Hepatocyte (in vitro differentiated cells): ENCODE data around the gene CBL. TPM values are rescaled to one million over a fixed set of nuclear protein-coding genes. Genes with fewer than 3 reads are reported as not detected.

Experiments used
- DNase-seq: peaks from one replicate; pipeline ENCODE4 v3.0.0-alpha.2; 2016; ENCODE audit warnings: low spot score
- H2AFZ ChIP-seq: fragments of 200-600 bp; sonication (generic); 2 replicates; pipeline ENCODE4 v1.6.0; 2016; ENCODE audit warnings: antibody characterized with exemption, mild to moderate bottlenecking
- H3K27ac ChIP-seq: fragments of 200-600 bp; sonication (generic); 2 replicates; pipeline ENCODE4 v1.5.1; 2016; ENCODE audit warnings: mild to moderate bottlenecking
- H3K27me3 ChIP-seq: fragments of 200-600 bp; sonication (generic); 2 replicates; pipeline ENCODE4 v1.6.1; 2016
- H3K36me3 ChIP-seq: fragments of 200-600 bp; sonication (generic); replicated peaks from 2 replicates; pipeline ENCODE4 v1.5.1; 2016; ENCODE audit warnings: low read depth; ENCODE audit not compliant: insufficient read depth
- H3K4me1 ChIP-seq: fragments of 200-600 bp; sonication (generic); 2 replicates; pipeline ENCODE4 v1.5.1; 2016; ENCODE audit warnings: mild to moderate bottlenecking, moderate library complexity; ENCODE audit not compliant: insufficient read depth
- H3K4me2 ChIP-seq: fragments of 200-600 bp; sonication (generic); 2 replicates; pipeline ENCODE4 v1.6.0; 2016
- H3K4me3 ChIP-seq: fragments of 200-600 bp; sonication (generic); 2 replicates; pipeline ENCODE4 v1.5.1; 2016; ENCODE audit warnings: mild to moderate bottlenecking
- H3K79me2 ChIP-seq: fragments of 200-600 bp; sonication (generic); 2 replicates; pipeline ENCODE4 v1.6.0; 2017; ENCODE audit warnings: mild to moderate bottlenecking
- H3K9me2 ChIP-seq: fragments of 200-600 bp; sonication (generic); replicated peaks from 2 replicates; pipeline ENCODE4 v1.6.0; 2017; ENCODE audit warnings: mild to moderate bottlenecking; ENCODE audit not compliant: insufficient read depth
- H3K9me3 ChIP-seq: fragments of 200-600 bp; sonication (generic); 2 replicates; pipeline ENCODE4 v1.5.1; 2016; ENCODE audit warnings: low read depth, mild to moderate bottlenecking
- H4K20me1 ChIP-seq: fragments of 200-600 bp; sonication (generic); 2 replicates; pipeline ENCODE4 v1.6.0; 2016; ENCODE audit warnings: mild to moderate bottlenecking; ENCODE audit not compliant: insufficient read depth, poor library complexity, severe bottlenecking
- EZH2 ChIP-seq: fragments of 200-600 bp; sonication (generic); IDR thresholded peaks from 2 replicates; pipeline ENCODE4 v1.6.1; 2016; ENCODE audit warnings: antibody characterized with exemption, mild to moderate bottlenecking, borderline replicate concordance
- EZH2phosphoT487 ChIP-seq: fragments of 200-600 bp; sonication (generic); IDR thresholded peaks from one replicate; pipeline ENCODE4 v1.6.1; 2018; ENCODE audit warnings: antibody characterized with exemption, mild to moderate bottlenecking, low read depth, moderate library complexity; ENCODE audit not compliant: unreplicated experiment, severe bottlenecking
- WGBS: methylation state at CpG from one replicate; pipeline ENCODE4 v1.1.6; 2016; ENCODE audit warnings: low lambda C conversion rate; ENCODE audit errors: missing lambda C conversion rate; 5-methylcytosine and 5-hydroxymethylcytosine counted together
- polyA plus RNA-seq: library from polyadenylated mRNA; unstranded; fragments of >200 nt; fragmentation: Nextera tagmentation; extraction: Ambion mirVana; gene quantifications from 2 replicates; pipeline ENCODE4 v1.2.1, GENCODE V29; 2016
- total RNA-seq: library from RNA; depleted of rRNA; stranded (reverse); fragments of >200 nt; gene quantifications from 2 replicates; pipeline ENCODE4 v1.2.3, GENCODE V29; 2014
- TF ChIP-seq, protein P1 (sequence below): fragments of 200-600 bp; sonication (generic); IDR thresholded peaks from 2 replicates; pipeline ENCODE4 v1.5.1; 2016; ENCODE audit warnings: antibody characterized with exemption, mild to moderate bottlenecking; ENCODE audit not compliant: poor library complexity

The CBL gene
- total and polyA plus RNA-seq, 2 experiments from 2014 or later: 6.6 to 15.6 TPM

DNA sequence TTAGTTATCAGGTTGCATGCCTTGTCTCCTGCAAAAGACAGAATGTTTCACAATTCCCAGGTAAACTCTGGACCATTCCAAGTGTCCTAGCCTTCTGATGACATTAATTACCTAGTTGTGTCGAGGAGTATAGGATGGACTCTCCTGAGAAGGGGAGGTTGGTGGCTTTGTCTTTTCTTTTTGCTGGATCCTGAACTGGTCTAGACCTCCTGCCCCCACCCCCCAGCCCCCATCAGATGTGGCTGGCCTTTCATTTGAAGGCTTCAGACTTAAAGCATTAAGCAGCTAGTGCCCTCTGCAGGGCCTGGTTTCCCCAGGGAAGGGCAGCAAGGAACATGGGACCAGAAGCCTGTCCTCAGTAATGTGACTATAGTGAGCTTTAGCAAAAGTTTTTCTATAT lies 101.1 kb downstream of the CBL start:
- Histone ChIP-seq H3K4me1 (no peaks in the 10 kb centered on the region), H3K9me3 (no peaks in the 10 kb centered on the region), H3K36me3 (no peaks in the 10 kb centered on the region), H3K4me2 (no peak overlapping the region), H3K9me2 (no peaks in the 10 kb centered on the region), H3K4me3 (no peak overlapping the region), H3K27me3 (no peaks in the 10 kb centered on the region), H3K27ac (no peak overlapping the region), H3K79me2 (no peaks in the 10 kb centered on the region), H2AFZ (no peak overlapping the region), H4K20me1 (no peaks in the 10 kb centered on the region)
- DNase-seq: no peak
- TF ChIP-seq EZH2phosphoT487 (no peak), EZH2 (no peak)
- TF ChIP-seq, protein P1, sequence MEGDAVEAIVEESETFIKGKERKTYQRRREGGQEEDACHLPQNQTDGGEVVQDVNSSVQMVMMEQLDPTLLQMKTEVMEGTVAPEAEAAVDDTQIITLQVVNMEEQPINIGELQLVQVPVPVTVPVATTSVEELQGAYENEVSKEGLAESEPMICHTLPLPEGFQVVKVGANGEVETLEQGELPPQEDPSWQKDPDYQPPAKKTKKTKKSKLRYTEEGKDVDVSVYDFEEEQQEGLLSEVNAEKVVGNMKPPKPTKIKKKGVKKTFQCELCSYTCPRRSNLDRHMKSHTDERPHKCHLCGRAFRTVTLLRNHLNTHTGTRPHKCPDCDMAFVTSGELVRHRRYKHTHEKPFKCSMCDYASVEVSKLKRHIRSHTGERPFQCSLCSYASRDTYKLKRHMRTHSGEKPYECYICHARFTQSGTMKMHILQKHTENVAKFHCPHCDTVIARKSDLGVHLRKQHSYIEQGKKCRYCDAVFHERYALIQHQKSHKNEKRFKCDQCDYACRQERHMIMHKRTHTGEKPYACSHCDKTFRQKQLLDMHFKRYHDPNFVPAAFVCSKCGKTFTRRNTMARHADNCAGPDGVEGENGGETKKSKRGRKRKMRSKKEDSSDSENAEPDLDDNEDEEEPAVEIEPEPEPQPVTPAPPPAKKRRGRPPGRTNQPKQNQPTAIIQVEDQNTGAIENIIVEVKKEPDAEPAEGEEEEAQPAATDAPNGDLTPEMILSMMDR: no peak
- WGBS: 79% methylated on average over 1 of the region's 1 CpG

DNA sequence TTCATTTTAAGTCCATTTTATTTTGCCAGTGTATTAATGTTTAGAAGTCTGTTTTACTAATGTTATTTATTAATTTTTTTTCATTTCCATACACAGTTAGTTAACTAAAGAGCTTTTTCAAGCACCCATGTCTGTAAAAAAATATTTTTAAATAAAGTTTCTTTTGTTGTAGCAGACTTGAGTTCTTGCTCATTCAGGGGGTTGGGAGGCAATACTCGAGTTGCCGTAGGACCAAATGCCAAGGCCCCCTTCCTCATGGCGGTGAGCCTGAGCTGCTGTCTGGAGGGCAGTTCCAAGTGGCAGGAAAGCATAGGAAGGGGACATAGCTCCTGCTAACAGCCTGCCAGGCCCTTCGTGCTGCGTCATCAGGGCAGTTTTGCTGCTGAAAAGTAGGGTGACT lies 101.8 kb downstream of the CBL start:
- no peak overlapping the region for H3K4me2 ChIP-seq
- H4K20me1 ChIP-seq: no peaks in the 10 kb centered on the region
- no peaks in the 10 kb centered on the region for H3K9me3 ChIP-seq
- H3K9me2 ChIP-seq: no peaks in the 10 kb centered on the region
- no peak overlapping the region for H2AFZ ChIP-seq
- no peak for TF ChIP-seq EZH2
- TF ChIP-seq EZH2phosphoT487: no peak
- WGBS: 95% methylated on average over 5 of the region's 5 CpGs
- no peaks in the 10 kb centered on the region for H3K36me3 ChIP-seq
- no peaks in the 10 kb centered on the region for H3K27me3 ChIP-seq
- no peak overlapping the region for H3K27ac ChIP-seq
- no peaks in the 10 kb centered on the region for H3K4me1 ChIP-seq
- H3K79me2 ChIP-seq: no peaks in the 10 kb centered on the region
- no peak overlapping the region for H3K4me3 ChIP-seq
- no peak for DNase-seq

DNA sequence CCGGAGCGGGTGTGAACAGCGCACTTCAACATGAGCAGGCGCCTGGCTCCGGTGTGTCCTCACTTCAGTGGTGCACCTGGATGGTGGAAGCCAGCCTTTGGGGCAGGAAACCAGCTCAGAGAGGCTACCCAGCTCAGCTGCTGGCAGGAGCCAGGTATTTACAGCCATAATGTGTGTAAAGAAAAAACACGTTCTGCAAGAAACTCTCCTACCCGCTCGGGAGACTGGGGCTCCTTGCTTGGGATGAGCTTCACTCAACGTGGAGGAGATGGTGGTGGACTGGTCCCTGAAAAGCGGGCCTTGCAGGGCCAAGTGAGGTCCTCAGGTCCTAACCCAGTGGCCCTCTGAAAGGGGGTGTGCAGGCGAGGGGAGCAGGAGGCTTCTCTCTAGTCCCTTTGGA lies 103.3 kb downstream of the CBL start:
- H4K20me1 ChIP-seq: no peaks in the 10 kb centered on the region
- no peaks in the 10 kb centered on the region for H3K36me3 ChIP-seq
- TF ChIP-seq, protein P1: no peak
- TF ChIP-seq EZH2: no peak
- no peak for TF ChIP-seq EZH2phosphoT487
- H3K4me2 ChIP-seq: no peak overlapping the region
- no peak overlapping the region for H3K27ac ChIP-seq
- WGBS: 91% methylated on average over 11 of the region's 11 CpGs
- H3K4me3 ChIP-seq: no peak overlapping the region
- H3K79me2 ChIP-seq: no peaks in the 10 kb centered on the region
- H3K9me3 ChIP-seq: no peaks in the 10 kb centered on the region
- H3K27me3 ChIP-seq: peaks cover 3% of the 10 kb centered on the region
- no peak for DNase-seq
- H2AFZ ChIP-seq: no peak overlapping the region
- no peaks in the 10 kb centered on the region for H3K9me2 ChIP-seq
- H3K4me1 ChIP-seq: no peaks in the 10 kb centered on the region

DNA sequence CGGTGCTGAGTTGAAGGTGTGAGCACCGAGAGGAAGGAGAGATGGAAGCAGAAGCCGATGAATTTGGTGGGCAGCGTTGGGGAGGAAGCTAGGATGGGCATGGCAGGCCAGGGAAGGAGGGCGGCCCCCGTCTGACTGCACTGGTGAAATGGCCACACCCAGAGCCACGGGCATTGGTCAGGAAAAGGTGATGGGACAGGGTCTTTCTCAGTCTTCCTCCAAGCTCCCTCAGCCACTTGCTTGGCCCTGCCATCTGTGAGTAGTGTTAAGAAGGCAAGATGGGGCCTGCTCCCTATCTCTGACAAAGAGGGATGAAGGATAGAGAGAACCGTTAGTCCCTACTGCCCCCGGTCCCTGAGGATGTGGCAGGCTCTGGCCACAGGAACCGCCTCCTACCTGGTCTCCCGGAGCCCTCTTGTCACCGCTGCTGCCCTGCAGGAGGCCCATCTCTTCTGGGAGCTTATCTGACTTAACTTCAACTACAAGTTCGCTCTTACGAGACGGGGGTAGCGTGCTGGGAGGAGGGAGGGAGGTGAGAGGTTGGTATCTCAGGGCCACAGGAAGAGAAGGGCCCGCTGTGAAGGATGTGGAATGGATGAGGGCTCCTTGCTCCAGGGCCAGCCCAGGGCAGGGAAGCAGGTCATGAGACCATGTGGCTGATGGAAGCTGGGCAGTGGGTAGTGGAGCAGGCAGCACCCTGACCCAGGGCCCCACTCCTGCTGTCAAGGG lies 104.0 kb downstream of the CBL start:
- DNase-seq: no peak
- Histone ChIP-seq H3K27me3 (peaks cover 10% of the 10 kb centered on the region), H3K4me1 (peaks cover 3% of the 10 kb centered on the region), H2AFZ (no peak overlapping the region), H3K27ac (no peak overlapping the region), H3K4me3 (no peak overlapping the region), H3K79me2 (no peaks in the 10 kb centered on the region), H4K20me1 (no peaks in the 10 kb centered on the region), H3K4me2 (no peak overlapping the region), H3K9me3 (no peaks in the 10 kb centered on the region), H3K36me3 (no peaks in the 10 kb centered on the region), H3K9me2 (no peaks in the 10 kb centered on the region)
- WGBS: 84% methylated on average over 17 of the region's 17 CpGs
- TF ChIP-seq, protein P1: no peak
- TF ChIP-seq EZH2: no peak
- TF ChIP-seq EZH2phosphoT487: no peak
